HG03064 (cell line): ENCODE data around the gene PLEKHG1.

Experiments used
- ATAC-seq: cut with Tn5 transposase; IDR thresholded peaks from one replicate; pipeline ENCODE4 v1.9.1; 2021; ENCODE audit warnings: low read depth; ENCODE audit not compliant: unreplicated experiment

The PLEKHG1 gene

DNA sequence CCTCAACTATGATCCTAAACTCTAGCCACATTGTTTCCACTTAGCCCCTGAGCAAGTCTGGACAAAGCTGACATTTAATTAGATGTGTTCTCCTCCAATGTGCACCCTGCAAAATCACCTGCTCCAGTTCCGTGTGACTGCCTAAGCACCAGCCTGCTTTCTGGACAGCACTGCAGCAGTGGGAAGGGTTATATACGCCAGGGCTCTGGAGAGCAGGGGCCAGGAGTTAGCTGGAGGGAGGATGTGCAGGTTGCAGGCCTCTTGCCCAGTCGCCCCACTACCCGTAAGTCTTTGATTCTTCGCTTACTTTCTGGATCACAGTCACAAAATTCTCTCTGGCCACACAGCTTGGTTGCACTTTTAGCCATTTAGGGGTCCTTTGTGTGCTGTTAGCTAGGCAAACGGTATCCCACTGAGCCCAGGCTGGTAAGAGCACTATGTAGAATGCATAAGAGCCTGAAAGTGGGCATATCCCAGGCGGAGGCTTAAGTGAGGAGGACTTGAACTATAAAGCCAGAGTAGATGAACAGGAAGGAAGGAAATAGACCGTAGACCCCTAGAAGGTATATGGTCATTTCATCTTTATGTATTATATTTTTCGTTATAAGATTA, 10.7 kb upstream of the PLEKHG1 start:
- no peak for ATAC-seq

DNA sequence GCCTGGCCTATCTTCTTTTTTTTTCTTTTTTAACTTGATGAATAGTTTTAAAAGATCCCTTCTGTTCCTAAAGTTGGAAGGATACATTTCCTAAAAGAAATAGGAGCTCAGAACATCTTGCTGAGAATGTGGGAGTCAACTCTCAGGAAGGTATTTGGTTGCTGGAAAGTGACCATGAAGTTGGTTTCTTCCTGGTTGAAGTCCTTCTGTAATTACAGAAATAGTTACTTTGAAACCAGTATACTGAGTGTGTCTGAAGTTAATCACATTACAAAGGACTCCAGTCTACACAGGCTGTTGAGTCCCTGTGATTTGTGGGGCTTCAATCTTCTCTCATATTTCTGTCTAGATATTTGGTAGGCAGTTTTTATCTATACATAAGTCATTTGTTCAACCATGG, 9.8 kb upstream of the PLEKHG1 start:
- ATAC-seq, result no peak

DNA sequence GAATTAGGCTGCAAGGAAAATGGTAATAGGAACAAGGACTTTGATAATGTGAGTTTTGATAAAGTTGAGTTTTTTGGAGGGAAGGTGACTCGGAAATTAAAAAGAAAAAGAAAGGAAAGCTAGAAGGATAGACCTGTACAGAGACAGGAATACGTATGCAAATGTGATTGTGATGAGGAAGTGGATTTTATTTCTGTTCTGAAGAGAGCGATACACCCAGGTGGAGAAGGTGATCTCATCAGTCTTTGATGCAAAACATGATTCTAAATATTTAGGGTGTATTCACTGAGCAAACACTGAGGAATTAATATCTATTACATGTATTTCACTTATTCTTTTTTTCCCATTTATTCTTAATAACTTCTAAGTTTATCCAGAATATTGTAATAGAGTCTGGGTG, 9.2 kb upstream of the PLEKHG1 start:
- no peak for ATAC-seq

DNA sequence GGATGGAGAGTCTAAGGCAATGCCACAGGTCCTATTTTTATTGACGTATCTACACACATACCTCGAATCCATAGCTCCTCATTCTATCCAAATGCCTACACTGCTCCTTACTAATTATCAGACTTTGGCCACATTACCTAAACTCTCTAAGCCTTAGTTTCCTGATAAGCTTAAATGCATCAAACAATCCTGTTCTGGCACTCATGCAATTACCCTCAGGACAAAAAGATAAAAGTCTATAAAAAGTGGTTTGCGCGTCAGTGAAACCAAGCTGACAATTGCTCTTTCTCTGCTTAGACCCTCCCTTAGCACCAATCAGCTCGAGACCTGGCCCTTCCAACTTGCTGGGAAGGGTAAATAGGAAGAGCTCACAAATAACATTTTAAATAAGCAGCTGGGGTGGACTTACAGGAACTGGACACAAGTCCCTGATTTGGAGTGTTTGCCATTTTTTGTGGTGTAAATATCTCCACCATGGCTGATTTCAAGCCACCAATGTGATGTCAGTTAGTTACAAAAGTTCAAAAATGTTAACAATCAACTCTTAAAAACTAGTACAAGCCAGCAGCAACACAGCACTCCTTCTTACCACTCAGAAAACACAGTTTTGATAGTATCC, 7.2 kb upstream of the PLEKHG1 start:
- ATAC-seq, result no peak

DNA sequence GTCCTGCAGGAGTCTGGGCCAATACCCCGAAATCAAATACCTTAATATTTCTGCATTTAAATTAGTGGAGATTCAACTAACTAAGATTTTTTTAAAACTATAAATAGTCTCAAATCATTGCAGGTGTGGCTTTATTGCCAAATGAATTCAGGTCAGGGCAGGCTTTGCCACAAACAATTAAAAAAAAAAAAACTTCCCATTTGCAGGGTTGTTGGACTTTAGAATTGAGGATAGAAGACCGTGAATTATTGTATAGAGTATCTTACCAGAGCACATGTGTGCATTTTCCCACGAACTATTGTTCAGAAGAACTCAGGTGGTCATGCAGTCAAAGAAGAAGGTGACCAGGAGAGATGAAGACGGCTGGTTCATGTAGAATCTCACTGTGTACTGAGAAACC, 6.6 kb upstream of the PLEKHG1 start:
- ATAC-seq, result no peak

DNA sequence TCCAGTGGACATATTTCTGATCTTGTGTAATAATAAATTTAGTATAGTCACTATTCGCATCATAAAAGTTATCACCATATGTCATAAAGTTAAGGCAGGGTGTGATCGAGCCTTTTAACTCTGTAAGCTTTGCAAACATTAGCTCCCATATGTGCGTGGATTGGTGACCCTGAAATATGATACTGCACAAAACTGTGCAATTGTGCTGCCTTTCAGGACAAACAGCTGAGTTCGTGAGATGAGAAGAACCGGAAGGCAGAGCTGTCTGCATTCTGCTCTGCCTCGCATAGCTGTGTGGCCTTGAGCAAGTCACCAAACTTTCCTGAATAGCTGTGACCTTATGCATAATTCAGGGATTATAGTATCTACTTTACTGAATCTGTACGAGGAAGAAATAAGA, 3.2 kb upstream of the PLEKHG1 start:
- ATAC-seq, result no peak

DNA sequence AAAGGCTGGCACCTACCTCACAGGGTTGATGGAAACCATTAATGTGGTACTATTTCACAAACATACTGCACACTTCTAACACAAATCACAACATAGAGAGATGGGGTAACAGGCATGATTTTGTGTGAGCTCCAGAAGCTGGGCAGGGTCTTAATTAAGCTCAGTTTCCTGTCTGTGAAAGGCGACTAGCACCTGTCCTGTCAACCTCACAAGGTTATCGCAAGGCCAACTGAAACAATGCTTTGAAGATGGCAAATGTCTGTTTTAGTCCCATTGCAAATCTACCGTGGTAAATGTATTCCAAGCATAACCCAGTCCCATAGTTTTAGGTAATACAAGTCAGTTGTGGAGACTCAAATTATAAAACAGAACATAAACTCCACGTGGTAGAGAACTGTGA, 1.3 kb upstream of the PLEKHG1 start:
- ATAC-seq, result no peak

DNA sequence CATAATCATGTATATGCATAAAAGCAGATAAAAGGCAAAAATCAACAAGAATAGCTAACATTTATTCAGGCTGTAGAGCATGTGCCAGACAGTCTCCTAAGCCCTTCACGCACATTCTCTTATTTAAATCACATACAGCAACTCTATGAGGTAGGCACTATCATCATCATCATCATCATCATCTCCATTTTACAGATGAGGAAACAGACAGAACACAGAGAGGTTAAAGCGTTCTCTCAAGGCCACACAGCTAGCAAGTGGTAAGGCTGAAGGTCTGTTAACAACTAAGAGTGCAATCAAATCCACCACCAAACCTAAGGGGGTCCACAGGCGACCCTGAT, 857 bp upstream of the PLEKHG1 start:
- no peak for ATAC-seq

DNA sequence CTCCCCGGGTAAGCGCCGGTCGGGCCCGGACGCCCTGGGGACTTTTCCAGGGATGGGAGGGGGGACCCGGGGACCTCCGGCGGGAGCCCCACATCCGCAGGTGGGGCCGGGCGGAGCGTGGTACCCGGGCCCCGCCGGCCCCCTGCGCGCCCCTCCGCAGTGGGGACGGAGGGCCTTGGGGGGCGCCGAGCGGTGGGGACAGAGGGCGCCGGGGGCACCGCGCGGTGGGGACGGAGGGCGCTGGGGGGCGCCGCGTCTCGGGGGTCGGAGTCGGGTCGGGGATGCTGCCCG, 270 bp downstream of the PLEKHG1 start:
- ATAC-seq, result peak; percentile 29

DNA sequence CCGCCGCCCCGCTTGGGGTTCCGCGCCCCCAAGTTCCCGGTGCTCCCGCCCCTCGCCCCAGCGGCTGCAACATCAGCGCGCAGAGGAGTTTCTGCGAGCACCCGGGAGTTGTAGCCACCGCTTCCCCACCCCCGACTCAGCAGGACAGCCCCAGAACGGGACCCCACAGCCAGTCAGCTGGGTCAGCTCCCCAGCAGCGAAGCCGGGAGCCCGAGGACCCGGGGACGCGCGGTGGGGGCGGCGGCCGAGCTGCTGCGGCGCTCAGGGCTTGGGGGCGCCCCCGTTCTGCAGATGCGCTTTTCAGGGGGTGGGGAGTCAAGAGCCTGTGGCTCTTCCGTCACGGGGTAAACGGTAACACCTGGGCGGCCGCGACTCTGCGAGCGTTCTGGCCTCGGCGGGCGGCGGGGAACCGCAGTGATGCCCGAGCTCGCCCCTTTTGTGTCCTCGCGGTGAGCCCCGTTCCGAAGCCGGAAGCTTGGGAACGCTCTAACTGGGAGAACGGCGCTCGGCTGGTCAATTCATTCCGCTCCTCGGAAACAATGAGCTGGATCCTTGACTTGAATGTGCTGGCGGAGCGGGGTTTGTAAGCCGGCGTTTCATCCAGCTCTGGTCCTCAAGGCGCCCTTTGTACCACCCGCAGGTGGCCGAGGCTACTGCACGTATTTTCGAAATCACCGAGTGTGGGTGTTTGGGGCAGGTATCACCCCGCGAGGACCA, 774 bp downstream of the PLEKHG1 start:
- ATAC-seq, result peak; percentile 61

DNA sequence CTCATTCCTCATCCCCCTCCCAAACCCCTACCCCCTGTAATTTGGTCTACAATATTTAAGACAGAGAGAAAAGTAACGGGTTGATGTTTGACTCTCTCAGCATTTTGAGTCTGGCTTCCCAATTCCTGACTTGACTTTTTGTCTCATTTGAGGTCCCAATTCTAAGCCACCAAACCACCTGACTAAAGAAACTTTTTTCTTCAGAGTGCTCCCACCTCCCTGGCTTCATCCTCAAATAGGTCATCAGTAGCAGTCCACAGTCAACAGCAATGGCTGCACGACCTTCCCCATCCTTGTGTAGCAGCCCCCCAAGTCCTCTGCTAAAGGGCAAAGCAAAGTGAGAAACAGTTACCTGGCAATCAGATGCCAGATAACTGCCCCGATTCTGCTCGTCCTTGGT, 1.8 kb downstream of the PLEKHG1 start:
- no peak for ATAC-seq

DNA sequence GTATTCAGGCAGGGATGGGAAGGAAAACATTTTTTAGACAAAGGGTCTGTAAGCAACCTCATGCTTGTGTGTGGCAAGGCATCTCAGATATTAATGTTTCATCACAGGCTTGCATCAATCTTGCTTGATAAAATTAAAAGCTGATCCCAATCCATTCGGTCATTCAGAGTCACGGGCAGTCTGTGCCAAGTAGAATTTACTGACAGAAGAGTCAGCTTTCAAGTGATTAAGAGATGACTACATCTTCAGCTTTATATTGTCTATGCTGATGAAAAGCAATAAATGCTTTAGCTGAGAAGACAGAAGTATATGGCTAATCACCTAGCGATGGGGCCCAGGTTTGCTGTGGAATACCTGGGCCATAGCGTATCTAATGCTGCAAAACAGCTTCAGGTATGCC, 3.5 kb downstream of the PLEKHG1 start:
- no peak for ATAC-seq

DNA sequence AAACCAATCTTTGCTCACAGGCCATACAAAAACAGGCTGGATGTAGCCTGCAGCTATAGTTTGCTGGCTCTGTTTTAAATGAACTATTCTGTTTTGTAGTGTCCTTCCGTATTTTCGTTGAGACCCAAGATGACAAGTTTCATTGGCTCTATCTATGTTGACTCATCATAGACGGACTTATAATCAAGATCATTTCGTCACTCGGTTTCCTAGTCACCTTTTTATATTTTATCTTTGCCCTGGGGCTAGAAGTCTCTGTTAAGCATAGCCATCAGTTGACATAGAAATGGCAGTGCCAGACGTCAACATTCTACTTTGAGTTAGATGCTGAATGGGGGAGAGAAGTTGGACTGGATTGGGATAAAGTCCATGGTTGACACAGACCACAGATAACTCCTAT, 4.8 kb downstream of the PLEKHG1 start:
- no peak for ATAC-seq

DNA sequence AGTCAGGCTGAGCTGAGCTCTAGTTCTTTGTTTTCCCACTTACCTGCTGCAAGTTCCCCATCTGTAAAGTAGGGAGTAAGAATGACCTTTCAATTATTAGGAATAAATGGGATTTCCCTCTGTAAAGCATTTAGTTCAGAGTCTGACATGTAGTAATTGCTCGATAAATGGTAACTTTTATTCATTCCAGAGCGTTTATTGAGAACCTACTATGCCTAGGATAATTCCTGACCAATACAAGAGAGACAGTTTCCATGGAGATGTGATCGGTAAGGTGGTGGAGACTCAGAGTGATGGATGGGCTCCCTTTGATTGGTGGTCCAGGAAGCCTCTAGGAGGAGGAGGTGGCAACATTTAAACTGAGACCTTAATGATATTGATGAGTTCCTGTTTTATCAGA, 5.6 kb downstream of the PLEKHG1 start:
- no peak for ATAC-seq

DNA sequence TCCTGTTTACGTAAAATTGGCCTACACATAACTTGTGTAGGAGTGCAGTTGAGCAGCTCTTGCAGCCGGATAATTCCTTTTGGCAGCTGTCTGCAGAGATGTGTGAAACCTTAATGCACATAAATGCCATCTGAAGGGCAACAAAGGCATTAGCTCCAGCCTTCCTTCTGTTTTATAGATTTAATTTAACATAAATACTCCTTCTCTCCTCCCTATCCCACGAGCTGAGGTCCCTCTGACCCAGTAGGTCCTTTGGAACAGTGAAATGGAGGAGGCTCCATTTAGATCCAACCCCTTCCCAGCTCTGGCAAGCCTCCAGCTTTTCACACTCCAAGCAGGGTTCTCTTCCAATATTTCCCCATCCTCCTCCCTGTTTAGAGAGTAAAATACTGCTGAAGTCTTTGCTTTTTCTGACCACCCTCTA, 6.5 kb downstream of the PLEKHG1 start:
- no peak for ATAC-seq

DNA sequence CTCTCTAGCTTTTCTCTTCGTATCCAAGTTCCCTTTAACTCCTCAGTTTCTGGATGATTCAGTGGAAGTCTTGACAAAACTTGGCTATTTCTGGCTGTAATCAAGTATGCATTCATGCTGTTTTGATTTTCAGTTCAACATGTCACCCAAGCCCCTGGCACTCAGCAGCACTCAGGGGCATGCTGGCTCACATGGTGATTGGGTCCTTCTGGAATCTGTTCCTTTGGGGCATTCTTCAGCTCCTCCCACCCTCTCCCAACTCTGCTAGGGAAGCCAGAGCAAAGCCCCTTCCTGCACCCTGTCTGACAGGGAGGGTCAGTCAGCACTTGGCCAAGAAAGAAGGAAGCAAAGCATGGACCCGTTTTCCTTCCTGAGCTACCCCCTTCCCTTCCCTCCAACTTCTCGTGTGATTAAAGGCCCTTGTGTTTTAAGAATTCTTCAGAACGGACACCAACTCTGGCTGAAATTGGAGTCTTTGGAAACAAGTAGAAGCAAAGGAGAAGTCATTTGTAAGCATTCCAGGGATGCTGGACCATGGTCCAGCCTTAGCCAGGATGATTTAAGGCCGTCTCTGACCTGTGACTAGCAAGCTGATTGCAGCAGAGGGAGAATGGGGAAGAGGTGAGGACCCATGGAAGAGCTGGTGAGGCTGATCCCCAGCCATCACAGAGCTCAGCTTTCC, 7.1 kb downstream of the PLEKHG1 start:
- no peak for ATAC-seq

DNA sequence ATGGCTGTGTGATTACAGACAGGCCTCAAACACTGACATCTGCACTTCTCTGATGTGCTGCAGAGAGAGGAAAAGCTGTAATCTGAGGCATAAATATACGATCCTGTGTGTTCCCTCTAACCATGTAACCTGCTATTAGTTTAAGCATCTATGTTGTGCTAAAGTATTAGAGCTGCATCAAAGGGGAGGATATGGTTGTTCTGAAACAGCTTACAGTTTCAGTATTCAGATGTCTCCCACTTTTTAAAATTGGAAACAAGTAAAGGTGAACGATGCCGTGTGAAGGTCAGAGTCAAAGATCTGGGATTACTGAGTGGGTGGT, 7.6 kb downstream of the PLEKHG1 start:
- ATAC-seq, result no peak

DNA sequence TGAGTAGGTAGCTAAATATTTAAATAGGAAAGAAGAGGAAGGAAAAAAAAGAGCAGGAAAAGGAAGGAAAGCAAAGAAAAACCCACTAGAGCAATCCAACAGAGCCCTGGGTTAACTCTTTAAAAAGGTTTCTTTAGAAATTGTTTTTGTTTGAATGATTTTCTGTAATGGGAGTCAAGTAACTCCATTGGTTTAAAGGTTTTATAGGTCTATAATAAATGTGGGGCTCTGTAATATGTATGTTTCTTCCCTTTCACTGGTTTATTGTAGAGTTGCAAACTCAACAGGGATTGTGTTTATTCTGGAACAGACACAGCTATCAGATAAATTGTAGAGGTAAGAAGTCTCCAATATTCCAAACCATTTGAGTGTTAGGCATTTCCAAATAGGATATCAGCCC, 10.9 kb downstream of the PLEKHG1 start:
- no peak for ATAC-seq

DNA sequence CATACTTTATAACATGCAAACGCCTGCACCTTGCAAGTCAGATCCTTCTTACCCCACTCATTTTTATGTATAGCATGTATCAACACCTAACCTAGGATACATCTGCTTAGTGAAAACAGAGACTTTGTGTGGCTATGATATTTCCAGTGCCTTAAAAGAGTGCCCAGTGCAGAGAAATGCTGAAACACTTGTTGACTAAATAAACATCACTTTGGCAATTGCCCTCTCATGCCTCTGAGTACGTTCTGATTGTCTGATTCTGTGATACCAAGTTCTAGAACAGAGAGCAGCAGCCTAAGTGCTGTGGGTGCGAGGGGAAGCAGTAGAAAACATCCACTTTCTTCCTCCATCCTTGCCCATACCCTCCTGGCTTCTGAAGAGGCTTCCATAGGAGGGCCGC, 13.6 kb downstream of the PLEKHG1 start:
- ATAC-seq, result no peak

DNA sequence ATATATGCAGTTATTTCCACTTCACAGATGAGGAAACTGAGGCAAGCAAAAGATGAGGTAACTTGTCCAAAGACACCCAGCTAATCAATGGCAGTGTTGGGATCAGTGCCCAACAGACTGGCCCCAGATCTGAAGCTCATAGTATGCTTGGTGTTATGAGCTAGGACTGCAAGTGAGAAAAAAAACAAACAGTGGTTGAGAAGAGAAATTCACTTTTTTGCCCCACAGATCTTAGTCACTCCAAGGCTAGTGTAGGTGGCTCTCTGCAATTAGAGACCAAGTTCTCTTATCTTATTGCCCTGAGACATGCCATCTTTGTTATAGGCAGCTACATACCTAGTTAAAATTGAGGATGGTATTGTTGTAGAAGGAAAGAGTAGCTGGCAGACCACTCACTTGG, 16.3 kb downstream of the PLEKHG1 start:
- no peak for ATAC-seq

DNA sequence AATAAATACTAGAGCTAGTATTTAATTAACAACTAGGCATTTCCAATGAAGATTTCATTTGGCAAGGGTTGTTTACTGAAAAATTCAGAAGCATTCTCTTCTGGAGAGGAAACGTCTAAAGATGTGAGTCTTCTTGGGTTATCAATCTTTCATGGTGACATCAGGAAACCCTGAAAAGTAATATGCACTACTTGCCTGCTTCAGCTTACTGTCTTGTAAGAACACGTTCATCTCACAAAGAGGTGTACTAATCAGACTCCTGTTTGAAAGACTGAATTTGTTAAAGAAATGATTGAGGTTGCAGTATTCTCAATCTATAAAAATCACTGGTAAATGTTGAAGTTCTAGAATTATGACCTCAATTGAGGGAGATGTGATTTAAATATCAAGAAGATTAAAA, 16.9 kb downstream of the PLEKHG1 start:
- no peak for ATAC-seq

DNA sequence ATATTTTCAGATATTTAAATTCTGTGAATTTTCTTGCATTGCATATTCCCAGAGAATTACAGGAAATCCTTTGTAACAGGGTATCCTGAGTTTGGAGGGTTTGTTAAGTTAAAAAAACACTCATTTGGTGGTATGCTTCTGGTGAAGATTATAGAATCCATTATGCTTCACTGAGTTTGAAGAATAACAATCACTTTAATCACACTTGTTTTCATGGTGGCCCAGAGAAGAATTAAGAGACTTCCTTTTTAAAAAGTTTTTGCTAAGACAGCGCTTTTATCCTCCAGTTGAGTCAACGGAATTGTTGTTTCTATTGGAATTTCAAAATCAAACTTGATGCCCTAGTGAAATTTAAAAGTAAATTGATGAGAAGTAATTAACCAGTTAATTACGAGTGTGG, 17.4 kb downstream of the PLEKHG1 start:
- ATAC-seq, result no peak
